GM18505 (cell line): ENCODE measurements around the gene NUF2.

ENCODE experiments used
- ATAC-seq: cut with Tn5 transposase; IDR thresholded peaks from one replicate; pipeline ENCODE4 v1.9.1; 2021; ENCODE audit not compliant: unreplicated experiment
- POLR2A ChIP-seq: IDR thresholded peaks from 4 replicates; pipeline ENCODE4 v1.6.1; 2011; ENCODE audit warnings: borderline replicate concordance; ENCODE audit not compliant: insufficient read depth, insufficient read length; ENCODE audit errors: extremely low read depth

NUF2 gene

DNA sequence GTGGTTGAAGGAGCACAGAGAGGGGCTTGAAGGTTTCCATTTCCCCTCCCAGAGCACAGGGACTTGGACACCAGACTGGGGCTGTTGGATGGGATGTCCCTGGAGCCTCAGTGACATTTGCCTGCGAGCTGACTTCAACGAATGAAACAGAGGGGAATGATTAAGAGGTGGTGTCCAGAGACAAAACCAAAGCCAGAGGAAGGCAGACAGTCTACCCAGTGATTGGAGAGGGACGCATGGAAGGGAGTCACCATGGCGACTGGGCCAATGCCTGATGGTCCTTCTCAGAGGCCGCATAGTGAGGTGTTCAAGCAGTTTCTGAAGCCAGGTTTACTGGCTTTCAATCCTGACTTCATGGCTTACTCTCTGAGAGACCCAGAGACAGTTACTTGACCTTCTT is 77.2 kb downstream of the NUF2 start:
- ATAC-seq, result no peak
- TF ChIP-seq POLR2A, result no peak

DNA sequence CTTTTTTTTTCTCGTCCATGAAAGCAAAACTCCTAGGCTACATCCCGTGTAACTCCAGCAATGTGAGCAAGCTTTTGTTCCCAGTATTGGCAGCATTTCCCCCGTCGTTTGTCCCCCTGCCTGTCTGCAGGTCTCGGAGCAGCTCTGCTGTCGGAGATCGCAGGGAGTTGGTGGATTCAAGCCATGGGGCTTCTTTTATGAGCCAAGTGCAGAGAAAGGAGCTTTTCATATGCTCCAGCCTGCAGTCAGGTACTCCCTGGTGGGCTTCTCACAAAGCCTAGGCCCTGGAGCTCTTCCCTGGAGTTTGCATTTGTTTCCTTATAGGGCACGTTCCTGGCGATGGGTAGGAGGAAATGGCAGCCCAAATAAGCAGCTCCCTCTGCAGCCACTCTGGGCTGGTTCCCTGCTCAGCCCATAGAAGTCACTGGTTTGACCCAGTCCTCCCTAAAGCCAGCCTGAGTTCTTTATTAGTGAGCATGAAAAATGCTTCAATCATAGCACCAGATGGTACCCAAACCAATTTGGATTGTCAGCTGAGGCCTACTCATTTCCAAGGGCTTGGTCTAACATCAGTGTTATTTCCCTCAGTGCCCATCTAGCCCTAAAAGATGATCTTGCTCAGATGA is 78.3 kb downstream of the NUF2 start:
- ATAC-seq, result no peak
- no peak for TF ChIP-seq POLR2A

DNA sequence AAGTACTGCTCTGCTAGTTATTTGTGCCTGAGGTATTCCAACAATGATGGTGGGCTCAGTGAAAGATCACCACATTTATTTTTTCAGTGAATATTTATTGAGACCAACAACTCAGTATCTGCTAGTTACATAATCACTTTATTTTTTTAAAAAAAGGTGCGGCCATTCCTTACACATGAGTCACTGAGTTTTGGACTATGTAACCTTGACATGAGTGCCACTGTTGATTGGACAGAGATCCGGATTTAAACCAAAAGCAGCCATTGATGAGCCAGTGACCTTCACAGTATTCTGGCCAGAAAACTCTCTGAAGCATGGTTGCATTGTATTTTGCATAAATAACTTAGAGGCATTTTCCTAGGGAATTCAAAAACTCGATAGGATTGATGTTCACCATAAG is 79.5 kb downstream of the NUF2 start:
- ATAC-seq, result no peak
- no peak for TF ChIP-seq POLR2A
